ENCODE results near the gene ADPRM.
"Not testable (repeated sequence)": the region's sequence is repeated elsewhere in the genome, so short reads cannot be mapped to it uniquely, and the experiment has no call there.

Gene ADPRM

DNA sequence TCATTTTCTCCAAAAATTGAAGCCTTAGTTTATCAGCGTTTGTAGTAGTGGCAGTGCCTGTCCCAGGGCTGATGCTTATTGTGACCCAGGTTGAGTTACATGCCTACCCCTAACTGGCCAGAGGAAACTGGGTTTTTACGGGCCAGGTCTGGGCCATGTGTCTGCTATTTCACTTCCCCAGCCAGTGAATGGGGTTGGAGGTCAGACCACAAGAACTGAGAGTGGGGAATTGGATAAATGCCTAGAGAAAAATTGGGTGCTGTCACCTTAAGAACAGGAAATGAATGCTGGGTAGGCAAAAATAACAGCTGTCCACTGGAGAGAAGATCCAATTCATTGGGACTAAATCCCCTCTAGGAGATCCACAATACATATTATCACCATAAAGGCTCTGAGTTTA is 5.2 kb downstream of the ADPRM start:
- peak; percentile 21 to 26 for DNase-seq

DNA sequence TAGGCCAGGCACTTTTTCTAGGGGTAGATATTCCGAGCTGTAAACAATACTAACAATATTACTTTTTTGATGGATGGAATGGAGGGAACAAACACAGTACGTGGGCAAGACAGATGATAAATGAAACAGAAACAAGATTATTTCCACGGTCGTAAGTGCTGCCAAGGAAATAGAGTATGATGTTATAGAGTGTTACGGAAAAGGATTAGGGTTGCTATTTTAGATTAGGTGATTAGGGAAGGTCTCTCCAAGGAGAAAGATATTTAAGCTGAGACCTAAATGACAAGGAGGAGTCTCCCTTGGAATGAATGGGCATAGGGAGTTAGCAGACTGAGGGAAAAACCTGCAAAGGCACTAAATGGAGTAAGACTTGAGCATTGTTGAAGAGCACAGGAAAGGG is 8.3 kb downstream of the ADPRM start:
- no peak for DNase-seq

DNA sequence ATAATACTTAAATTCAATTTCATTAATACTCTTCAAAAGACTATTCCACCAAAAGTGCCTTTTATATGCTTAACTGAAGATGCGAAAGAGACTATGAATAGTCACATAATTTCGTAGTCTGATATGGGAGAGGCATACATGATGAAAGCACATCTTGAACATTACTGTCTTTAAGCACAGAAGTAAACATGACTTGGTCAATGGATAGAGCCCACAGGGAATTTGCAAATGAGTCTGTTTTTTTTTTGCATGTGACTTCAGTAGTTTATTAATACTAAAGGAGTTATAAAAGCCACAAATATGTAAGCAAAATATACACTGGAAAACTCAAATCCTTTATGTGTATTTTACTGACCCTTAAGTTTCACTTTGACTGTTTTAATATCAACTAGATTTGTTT is 15.9 kb downstream of the ADPRM start:
- no peak for DNase-seq

DNA sequence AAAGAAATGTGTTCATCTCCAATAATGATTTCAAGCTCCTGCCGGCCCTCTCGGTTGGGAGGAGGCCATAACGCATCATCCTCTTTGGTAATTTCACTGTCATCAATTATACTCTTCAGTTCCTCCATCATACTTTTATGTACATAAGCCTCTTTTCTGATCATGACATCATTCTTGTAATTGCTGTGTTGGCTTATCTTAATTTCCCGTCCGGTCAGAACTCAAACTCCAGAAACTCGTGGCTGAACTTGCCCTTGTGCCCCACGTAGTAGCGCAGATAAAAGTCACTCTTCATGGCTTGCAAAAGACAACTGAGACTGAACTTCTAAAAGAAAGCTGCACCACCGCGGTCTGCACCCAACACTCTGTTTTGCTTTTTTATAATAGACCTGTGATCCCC is 18.8 kb downstream of the ADPRM start:
- DNase-seq, result no peak

DNA sequence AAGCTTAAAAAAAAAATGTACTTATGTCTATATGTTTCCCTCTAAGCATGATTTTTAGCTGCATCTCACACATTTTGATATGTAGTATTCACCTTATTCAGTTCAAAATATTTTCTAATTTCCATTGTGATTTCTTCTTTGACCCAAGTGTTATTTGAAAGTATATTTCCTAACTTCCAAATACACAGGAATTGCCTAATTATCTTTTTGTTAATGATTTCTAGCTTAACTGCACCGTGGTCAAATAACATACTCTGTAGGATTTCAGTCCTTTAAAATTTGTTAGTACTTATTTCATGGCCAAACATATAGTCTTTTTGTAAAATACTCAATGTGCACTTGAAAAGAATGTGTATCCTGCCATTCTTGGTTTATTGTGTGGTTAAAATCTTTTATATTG is 21.2 kb downstream of the ADPRM start:
- no peak for DNase-seq

DNA sequence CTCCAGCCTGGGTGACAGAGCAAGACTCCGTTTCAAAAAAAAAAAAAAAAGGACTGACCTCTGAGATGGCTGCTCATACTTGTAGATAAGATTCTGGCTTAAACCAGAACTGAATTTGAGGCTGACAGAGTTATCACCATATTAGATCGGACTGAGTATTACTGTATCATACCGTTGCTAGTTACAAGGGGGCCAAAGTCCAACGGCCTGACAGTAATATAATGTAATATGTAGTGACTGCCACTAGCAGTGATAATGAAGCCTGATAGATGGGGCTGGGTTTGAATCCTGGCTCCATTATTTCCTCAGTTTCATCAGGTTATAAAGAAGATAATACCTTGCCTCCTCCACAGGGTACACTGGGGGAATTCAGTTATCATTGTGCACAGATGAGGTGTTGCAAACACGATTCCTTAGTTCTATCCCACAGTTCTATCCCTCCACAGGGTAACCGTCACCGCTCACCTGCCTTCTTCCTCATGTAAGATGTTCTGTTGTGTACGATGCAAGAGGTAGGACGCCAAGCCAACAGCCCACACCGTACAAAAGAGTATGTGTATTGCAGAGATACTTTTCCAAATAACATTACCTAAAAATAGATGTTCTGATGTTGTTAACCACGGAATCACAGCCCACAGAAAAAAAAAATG is 27.3 kb downstream of the ADPRM start:
- DNase-seq, result no peak

DNA sequence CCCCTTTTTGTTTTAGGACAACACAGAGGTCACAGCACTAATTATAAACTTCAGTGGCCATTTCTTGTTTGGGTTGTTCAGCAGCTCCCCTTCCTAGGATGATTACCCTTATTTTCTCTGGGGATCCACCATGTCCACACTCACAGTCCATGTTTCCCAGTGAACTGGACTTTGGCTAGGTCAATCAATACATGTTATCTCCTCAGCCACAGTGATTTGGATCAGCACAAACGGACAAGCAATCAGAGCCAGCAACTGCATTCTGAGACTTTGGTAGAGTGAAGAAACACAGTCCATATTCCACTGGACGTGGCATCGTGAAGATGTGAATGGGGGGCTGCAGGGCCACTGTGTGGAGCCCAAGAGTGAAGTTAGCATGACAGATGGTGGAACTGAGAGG is 27.9 kb downstream of the ADPRM start:
- no peak for DNase-seq

DNA sequence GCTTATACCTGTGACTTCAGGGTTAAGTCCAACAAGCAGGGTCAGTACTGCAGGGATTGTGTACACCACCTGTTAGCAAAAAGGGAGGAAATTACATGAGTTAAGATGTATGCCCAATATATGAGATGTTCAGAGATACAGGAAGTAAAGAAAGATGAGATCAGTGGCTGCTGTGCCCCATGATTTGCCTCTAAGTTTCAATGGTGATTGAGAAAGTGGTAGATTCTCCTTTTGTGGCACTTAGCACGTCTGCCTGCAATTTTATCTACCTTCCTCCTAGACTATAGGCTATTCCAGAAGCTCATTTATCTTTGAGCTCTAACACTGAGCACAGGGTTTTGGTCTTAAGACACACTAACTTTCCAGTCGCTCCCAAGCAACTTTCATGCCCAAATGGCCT is 28.8 kb downstream of the ADPRM start:
- peak; percentile 53 to 54 for DNase-seq

DNA sequence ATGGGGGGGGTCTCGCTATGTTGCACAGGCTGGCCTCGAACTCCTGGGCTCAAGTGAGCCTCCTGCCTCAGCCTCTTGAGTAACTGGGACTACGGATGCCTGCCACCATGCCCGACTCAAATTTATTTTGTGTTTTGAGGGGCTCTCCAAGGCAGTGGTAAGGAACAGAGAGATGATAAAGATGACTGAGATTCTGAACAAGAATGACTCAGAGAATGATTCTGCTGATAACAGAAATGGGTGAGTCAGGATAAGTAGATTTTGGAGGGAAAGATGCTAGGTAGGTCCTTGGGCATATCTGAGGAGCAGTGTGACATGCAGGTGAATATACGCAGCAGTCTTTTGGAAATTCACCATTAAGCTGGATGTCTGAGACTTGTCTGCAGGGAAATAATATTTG is 29.8 kb downstream of the ADPRM start:
- DNase-seq, result no peak

DNA sequence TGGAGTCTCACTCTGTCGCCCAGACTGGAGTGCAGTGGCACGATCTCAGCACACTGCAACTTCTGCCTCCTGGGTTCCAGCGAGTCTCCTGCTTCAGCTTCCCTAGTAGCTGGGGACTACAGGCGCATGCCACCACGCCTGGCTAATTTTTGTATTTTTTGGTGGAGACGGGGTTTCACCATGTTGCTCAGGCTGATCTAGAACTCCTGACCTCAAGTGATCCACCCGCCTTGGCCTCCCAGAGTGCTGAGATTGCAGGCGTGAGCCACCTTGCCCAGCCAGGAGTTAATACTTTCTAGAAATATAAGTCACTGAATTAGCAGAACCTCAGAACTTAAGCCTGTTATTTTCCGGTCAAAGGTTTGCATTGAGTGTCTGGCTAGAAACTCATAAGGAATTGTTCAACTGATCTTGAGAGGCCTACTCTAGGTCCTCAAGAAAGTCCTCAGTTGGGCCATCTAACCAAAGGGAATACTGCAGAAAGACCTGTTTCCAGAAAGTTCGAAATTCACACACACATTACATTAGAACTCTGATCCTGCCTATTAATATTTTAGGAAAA is 31.0 kb downstream of the ADPRM start:
- DNase-seq, result no peak

DNA sequence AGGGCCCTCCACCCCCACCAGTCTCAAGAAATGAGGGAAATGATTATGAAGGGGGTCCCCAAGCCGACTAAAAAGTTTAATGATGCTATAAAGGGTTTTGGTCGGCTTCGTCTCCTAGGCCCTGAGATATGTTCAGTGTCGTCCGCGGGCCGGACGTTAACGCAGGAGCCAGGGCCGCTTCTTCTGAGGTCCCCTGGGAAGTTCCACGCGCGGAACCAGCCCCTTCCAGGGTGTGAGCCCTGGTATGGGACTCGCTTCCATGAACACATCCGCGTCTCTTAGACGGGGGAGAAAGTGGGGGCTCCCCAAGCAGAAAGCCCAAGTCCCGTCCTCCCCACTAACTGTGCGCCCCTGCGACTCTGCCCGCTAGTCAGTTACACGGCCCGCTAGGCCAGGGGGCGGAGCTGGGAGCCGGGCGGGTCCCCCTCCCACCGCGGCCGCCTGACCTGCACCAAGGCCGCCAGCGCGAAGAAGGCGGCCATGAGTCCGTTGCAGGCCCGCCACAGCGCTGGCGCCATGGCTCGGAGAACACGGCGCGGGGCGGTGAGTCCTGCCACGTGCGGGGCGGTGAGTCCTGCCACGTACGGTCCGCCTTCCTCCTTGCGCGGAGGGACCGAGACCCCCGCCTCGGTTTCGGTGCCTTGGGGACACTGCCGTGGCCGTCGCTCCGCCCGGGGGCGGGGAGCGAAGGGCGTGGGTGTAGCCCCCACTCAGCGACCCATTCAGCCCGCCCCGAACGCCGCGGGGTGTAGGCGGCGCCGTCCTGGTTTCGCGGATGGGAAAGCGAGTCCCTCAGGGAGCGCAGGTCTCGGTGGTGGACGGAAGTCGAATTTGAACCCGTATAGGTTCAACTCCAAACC is 32.2 kb downstream of the ADPRM start, which contains the start of gene TMEM220:
Gene TMEM220 (minus strand): TSS at position 690 of the 860 bp plus-strand sequence. CDS start 172 bp downstream, at position 518.
- DNase-seq, result peak; percentile 53 to 66

DNA sequence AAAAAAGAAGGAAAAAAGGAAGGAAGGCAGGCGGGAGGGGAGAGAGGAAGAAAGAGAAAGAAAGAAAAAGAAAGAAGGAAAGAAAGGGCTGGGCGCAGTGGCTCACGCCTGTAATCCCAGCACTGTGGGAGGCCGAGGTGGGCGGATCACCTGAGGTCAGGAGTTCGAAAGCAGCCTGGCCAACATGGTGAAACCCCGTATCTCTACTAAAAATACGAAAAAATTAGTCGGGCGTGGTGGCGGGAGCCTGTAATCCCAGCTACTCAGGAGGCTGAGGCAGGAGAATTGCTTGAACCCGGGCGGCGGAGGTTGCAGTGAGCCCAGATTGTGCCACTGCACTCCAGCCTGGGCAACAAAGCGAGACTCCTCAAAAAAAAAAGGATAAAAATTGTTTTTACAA is 32.9 kb downstream of the ADPRM start:
- DNase-seq, result not testable (repeated sequence)

DNA sequence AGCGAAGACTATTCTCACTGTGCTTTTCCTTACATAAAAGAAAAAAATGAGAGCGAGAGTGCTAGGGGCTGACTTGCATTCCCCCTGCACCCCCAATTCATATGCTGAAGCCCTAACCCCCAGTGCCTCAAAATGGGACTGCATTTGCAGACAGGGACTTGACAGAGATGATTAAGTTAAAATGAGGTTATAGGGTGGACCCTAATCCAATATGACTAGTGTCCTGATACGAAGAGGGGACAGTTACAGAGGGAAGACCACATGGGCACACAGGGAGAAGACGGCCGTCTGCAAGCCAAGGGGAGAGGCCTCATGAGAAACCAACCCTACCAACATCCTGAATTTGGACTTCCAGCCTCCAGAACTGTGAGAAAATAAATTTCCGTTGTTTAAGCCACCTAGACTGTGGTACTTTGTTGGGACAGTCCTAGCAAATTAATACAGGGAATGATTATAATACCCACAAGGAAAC is 34.0 kb downstream of the ADPRM start:
- DNase-seq, result no peak

DNA sequence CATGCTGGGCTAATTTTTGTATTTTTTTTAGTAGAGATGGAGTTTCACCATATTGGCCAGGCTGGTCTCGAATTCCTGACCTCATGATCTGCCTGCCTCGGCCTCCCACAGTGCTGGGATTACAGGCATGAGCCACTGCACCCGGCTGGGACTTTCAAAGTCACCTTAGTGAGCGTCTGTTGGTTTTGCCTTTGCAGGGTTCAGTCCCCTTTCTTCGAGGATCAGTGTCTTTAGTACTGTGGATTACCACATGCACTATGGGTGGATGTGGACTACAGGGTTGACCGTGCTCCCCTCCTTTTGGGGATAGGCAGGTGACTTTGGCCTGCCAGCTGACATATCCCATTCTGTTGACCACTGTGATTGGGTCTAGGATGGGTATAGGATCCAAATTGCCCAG is 34.7 kb downstream of the ADPRM start:
- not testable (repeated sequence) for DNase-seq

DNA sequence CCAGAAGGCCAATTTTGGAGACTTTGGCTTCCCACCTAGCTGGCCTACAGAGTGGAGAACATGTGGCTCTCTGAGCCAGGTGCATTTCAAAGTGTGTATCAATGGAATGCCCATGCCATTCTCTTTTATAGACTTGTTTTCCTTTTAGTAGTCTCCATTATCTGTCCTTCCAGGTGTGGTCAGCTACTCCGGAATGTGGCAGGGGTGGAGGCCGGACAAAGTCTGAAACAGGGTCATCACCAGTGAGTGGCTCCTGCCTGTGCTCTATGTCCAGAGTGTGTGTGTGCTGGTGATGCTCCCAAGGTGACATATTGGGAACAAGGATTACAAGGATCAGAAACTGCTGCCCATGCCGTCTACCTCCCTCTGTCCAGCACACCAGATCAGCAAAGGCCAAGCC is 36.3 kb downstream of the ADPRM start:
- no peak for DNase-seq

DNA sequence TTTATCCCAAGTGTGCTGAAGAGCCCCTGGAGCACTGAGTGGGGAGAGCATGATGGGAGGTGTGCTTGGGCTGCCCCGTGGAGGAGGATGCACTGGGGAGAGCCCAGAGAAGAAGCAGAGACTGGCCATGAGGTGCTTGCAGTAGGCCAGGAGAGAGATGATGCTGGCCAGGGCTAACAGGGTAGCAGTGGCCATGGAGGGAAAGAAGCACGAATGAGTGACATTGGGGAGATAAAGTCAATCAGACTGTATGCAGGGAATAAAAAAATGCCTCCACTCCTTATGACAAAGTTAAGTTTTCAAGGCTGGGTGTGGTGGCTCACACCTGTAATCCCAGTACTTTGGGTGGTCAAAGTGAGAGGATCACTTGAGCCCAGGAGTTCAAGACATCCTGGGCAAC is 37.9 kb downstream of the ADPRM start:
- DNase-seq, result no peak

DNA sequence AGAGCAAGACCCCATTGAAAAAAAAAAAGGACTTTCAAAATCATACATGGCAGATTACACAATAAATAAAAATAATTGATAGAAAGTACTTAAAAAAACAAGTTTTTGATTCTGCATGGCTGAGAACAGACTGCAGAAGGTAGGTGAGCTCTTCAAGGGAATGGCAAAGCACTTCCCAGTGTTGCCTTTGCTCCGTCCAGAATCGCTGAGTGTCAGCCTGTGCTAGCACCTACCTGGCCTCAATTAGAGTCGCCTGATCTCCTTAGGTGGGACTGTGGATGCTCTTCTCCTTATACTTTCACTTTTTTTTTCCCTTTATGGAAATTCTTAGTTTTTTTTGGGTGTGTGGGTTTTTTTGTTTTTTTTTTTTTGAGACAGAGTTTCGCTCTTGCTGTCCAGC is 38.4 kb downstream of the ADPRM start:
- DNase-seq, result no peak

DNA sequence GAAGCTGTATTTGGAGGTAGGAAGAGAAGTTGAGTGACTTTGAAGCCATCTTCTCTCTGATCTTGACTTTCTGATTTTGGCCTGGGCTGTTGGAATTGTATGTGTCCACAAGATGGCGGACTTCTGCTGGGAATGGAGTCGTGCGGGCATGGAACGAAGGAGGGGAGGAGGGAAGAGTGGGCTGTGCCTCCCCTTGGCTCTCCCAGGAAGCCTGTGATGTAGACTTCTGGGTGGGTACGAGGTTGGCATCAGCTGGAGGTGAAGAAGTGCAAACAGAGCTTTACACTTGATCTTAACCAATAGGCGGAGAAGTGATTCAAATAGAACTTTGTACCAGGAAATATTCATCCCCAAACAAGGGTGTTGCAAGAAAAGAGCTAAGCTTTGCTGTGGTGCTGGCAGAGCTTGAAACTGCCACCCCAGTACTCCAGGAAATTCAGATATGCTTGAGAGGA is 39.8 kb downstream of the ADPRM start:
- DNase-seq, result peak; percentile 17 to 38

DNA sequence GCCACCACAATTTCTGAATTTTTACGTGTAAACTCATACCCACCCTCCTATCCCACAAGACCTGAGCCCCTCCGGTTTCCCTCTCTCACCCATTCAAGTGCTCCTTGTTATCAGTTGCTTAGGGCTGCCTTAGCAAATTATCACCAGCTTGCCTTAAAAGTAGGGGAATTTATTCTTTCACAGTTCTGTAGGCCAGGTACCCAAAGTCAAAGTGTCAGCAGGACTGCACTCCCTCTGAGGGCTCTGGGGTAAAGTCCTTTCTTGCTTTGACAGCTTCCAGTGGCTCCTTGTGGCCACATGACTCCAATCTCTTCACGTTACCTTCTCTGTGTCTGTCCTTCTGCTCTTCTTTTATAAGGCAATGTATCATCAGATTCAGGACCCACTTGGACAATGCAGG is 40.3 kb downstream of the ADPRM start:
- no peak for DNase-seq

DNA sequence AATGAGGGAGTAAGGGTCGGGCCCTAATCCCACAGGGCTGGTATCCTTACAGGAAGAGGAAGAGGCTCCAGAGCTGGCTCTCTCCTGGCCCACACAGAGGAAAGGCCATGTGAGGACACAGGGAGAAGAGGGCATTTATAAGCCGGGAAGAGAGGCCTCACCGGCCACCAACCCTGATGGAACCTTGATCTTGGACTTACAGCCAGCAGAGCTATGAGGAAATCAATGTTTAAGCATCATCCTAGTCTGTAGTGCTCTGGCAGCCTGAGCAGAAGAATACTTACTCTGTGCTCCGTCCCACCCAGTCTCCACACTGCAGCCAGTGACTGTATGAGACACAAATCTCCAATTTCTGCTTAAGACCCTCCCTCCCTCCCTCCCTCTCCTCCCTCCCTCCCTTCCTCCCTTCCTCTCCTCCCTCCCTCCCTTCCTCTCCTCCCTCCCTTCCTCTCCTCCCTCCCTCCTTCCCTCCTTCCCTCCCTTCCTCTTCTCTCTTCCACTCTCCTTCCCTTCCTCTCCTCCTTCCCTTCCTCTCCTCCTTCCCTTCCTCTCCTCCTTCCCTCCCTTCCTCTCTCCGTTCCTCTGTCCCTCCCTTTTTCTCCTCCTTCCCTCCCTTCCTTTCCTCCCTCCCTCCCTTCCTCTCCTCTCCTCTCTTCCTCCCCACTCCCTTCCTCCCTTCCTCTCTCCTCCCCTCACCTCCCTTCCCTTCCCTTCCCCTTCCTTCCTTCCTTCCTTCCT is 41.3 kb downstream of the ADPRM start:
- no peak for DNase-seq

DNA sequence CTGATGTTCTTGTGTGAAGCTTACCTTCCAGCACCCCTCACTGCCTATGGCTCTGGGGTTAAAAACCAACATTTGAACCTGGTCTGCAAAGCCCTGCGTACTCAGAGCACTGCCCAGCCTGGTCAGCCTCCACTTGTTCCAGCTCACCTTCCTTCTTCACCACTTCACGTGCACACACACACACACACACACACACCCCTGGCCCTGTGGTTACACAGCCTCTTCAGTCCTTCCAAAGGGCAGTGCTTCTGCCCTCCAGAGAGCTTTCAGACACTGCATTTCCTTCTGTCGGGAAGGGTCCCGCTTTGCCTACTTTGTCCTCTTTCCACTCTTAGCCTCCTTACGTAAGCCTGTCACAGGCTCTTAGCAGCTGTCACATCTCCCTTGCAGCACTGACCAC is 42.0 kb downstream of the ADPRM start:
- no peak for DNase-seq

DNA sequence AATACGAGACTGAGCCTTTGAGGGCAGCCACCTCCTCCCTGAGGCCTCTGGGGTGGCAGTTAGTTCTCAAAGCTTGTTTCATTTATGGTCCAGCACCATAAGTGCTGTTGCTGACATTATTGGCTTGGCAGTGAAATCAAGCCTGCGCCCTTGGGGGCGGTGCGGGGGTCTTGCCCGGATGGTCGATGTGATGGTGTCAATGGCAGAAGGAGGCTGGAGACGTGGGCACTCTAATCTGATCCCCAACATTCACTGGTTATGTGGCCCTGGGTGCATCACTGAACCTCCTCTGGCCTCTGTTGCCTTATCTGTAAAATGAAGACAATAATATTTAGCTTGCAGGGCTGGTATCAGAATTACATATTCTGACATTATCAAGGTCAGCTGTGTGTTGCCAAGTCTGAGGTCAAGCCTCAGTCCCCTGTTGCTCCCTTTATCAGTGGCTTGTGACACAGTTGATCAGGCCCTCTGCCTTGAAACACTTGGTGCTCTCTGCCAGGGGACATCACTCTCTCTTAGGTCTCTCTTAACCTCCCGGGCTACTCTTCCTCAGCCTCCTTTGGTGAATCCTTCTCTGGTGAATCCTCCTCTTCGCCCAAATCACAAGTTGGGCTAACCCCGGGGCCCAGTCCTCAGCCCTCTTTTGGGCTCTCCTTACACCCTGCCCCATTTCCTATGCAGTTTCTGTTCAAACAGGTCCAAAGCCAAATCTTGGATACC is 44.2 kb downstream of the ADPRM start:
- no peak for DNase-seq
